Mesenchymal stem cell (in vitro differentiated cells and primary cell): Measurements from ENCODE around the gene HACE1.

ENCODE experiments used
- DNase-seq: peaks from one replicate; pipeline ENCODE4 v3.0.0-alpha.2; 2013
- H2AFZ ChIP-seq: one replicate; pipeline ENCODE4 v1.6.1; 2013; ENCODE audit warnings: low read depth, mild to moderate bottlenecking, control low read depth, inconsistent platforms, low read length, moderate library complexity
- H2AK5ac ChIP-seq: 2 replicates; pipeline ENCODE4 v1.6.1; 2013; ENCODE audit warnings: low read length, moderate library complexity, mild to moderate bottlenecking, inconsistent platforms; ENCODE audit not compliant: severe bottlenecking
- H2BK120ac ChIP-seq: one replicate; pipeline ENCODE4 v1.6.1; 2013; ENCODE audit warnings: low read depth, mild to moderate bottlenecking, inconsistent platforms, low read length, moderate library complexity
- H2BK12ac ChIP-seq, 2 experiments: one replicate each; pipeline ENCODE4 v1.6.1; 2013; ENCODE audit warnings: inconsistent platforms in 2 of 2, low read length in 2 of 2, mild to moderate bottlenecking in 2 of 2, moderate library complexity in 2 of 2, control low read depth in 1 of 2
- H2BK15ac ChIP-seq: one replicate; pipeline ENCODE4 v1.6.1; 2013; ENCODE audit warnings: mild to moderate bottlenecking, low read depth, inconsistent platforms; ENCODE audit not compliant: poor library complexity, severe bottlenecking
- H2BK5ac ChIP-seq: 2 replicates; pipeline ENCODE4 v1.6.1; 2013; ENCODE audit warnings: low read depth, mild to moderate bottlenecking, low read length, control low read depth, inconsistent platforms; ENCODE audit not compliant: poor library complexity, severe bottlenecking
- H3K14ac ChIP-seq, 2 experiments: one replicate each; pipeline ENCODE4 v1.6.1; 2013; ENCODE audit warnings: inconsistent platforms in 2 of 2, low read length in 2 of 2, control low read depth in 1 of 2, mild to moderate bottlenecking in 1 of 2, moderate library complexity in 1 of 2
- H3K18ac ChIP-seq, 2 experiments: one replicate each; pipeline ENCODE4 v1.6.1; 2013; ENCODE audit warnings: inconsistent platforms in 2 of 2, low read length in 2 of 2, control low read depth in 1 of 2, low read depth in 1 of 2, mild to moderate bottlenecking in 1 of 2
- H3K23ac ChIP-seq, 2 experiments: one replicate each; pipeline ENCODE4 v1.6.1; 2013; ENCODE audit warnings: inconsistent platforms in 2 of 2, low read length in 2 of 2, mild to moderate bottlenecking in 2 of 2, moderate library complexity in 2 of 2, control low read depth in 1 of 2
- H3K27ac ChIP-seq: 2 replicates; pipeline ENCODE4 v1.5.1; 2013; ENCODE audit warnings: mild to moderate bottlenecking, moderate library complexity, low read length, control low read depth, inconsistent platforms; ENCODE audit not compliant: poor library complexity, severe bottlenecking
- H3K27me3 ChIP-seq, 2 experiments: 2 replicates each; pipeline versions ENCODE4 v1.6.1 to v1.7.0; 2013; ENCODE audit warnings: low read length in 2 of 2, mild to moderate bottlenecking in 2 of 2, moderate library complexity in 2 of 2, control low read depth in 1 of 2, inconsistent platforms in 1 of 2; ENCODE audit not compliant: control insufficient read depth in 1 of 2, insufficient read depth in 1 of 2
- H3K36me3 ChIP-seq, 2 experiments: 2 replicates each; pipeline versions ENCODE4 v1.6.1 to v1.7.0; 2013; ENCODE audit warnings: low read length in 2 of 2, control low read depth in 1 of 2, inconsistent platforms in 1 of 2, low read depth in 1 of 2, mild to moderate bottlenecking in 1 of 2; ENCODE audit not compliant: insufficient read depth in 2 of 2, control insufficient read depth in 1 of 2
- H3K4ac ChIP-seq, 2 experiments: one replicate each; pipeline ENCODE4 v1.6.1; 2013; ENCODE audit warnings: inconsistent platforms in 2 of 2, low read length in 2 of 2, mild to moderate bottlenecking in 2 of 2, moderate library complexity in 2 of 2, control low read depth in 1 of 2, low read depth in 1 of 2
- H3K4me1 ChIP-seq: 2 replicates; pipeline ENCODE4 v1.6.1; 2013; ENCODE audit warnings: low read depth, low read length, control low read depth; ENCODE audit not compliant: control insufficient read depth, insufficient read depth
- H3K4me2 ChIP-seq: 2 replicates; pipeline ENCODE4 v1.6.1; 2013; ENCODE audit warnings: low read length, mild to moderate bottlenecking, inconsistent platforms; ENCODE audit not compliant: poor library complexity, severe bottlenecking
- H3K4me3 ChIP-seq, 2 experiments: 2 replicates each; pipeline versions ENCODE4 v1.5.1 to v1.7.0; 2013; ENCODE audit warnings: low read length in 2 of 2, mild to moderate bottlenecking in 2 of 2, control low read depth in 1 of 2, low read depth in 1 of 2; ENCODE audit not compliant: insufficient read depth in 1 of 2
- H3K79me1 ChIP-seq: replicated peaks from 2 replicates; pipeline ENCODE4 v1.6.1; 2013; ENCODE audit warnings: mild to moderate bottlenecking, control low read depth, low read length, inconsistent platforms; ENCODE audit not compliant: poor library complexity, severe bottlenecking
- H3K9ac ChIP-seq: 2 replicates; pipeline ENCODE4 v1.7.0; 2013; ENCODE audit warnings: mild to moderate bottlenecking, low read length, moderate library complexity
- H3K9me3 ChIP-seq: 2 replicates; pipeline ENCODE4 v1.7.0; 2013; ENCODE audit warnings: mild to moderate bottlenecking, low read length; ENCODE audit not compliant: control insufficient read depth
- H4K8ac ChIP-seq: one replicate; pipeline ENCODE4 v1.6.1; 2013; ENCODE audit warnings: inconsistent platforms, mild to moderate bottlenecking, low read length, moderate library complexity
- H4K91ac ChIP-seq: one replicate; pipeline ENCODE4 v1.6.1; 2013; ENCODE audit warnings: mild to moderate bottlenecking, low read length, inconsistent platforms
- WGBS: methylation state at CpG from one replicate; pipeline ENCODE4 v1.1.7; 2013; ENCODE audit warnings: mixed read lengths; 5-methylcytosine and 5-hydroxymethylcytosine counted together

Gene HACE1

DNA sequence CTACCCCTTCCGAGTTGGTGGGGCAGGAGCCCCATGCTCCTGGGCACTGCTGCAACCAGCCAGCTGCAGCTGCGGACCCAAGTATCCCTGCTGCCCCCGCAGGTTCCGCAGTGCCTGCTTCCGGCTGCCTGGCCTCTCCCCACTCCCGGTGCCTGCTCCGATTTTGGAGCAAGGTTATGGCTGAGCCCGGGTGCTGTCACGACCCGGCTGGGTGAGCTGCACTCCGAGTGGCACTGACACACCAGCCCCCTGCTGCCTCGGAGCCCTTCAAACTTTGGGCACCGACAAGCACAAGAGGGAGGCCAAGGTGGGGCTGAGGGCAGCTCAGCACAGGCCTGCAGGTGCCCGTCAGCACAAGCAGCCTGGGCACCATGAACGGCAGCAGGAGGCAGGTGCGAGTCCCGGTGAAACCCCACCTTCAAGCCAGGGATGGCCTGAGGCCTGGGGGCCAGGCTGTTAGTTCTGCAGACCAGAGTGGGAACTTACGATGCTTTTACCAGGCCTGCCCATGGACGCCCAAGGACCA, 25.9 kb upstream of the HACE1 start:
- Histone ChIP-seq H4K91ac (peak overlapping the region; percentile 72), H3K4me2 (no peak overlapping the region), H3K4ac (no peak overlapping the region), H2AK5ac (no peak overlapping the region), H3K27me3 (no peaks in the 10 kb centered on the region), H3K14ac (no peak overlapping the region), H3K4me3 (no peak overlapping the region), H2BK15ac (no peak overlapping the region), H3K4me1 (no peaks in the 10 kb centered on the region), H3K27ac (no peak overlapping the region), H2BK120ac (no peak overlapping the region), H3K23ac (no peak overlapping the region), H3K9ac (no peak overlapping the region), H2AFZ (no peak overlapping the region), H3K79me1 (no peaks in the 10 kb centered on the region), H3K18ac (no peak overlapping the region), H3K36me3 (no peaks in the 10 kb centered on the region), H4K8ac (no peak overlapping the region), H2BK12ac (no peak overlapping the region), H2BK5ac (no peak overlapping the region), H3K9me3 (peaks cover 9% of the 10 kb centered on the region)
- WGBS: 90% methylated on average over 19 of the region's 19 CpGs
- no peak for DNase-seq

DNA sequence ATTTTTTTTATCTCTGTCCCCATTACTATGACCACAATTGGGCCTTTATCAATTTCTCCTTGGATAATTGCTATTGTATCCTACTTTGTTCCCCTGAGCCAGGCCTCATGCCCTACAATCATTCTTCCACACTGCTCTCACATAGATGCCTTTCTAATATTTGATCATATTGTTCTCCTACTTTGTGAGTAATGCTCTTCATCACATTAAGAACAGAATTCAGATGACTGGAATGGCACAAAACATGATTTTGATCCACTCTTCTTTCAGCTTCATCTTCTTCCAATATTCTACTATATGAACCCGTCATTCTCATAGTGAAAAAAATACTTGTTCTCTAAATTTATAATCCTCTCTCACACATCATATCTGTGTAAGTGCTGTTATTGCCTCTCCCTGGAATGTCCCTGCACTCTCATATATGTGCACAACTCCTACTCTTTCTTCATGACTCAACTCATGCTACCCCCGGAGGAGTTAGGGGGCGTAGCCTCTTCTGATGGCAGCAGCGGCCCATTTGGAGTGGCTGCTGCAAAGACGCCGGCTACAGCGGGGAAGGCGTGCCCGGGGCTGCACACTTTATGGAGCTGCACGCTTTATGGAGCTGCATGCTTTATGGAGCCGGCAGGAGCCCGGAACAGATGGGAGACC, 25.3 kb upstream of the HACE1 start:
- 80% methylated on average over 12 of the region's 12 CpGs for WGBS
- no peaks in the 10 kb centered on the region for H3K79me1 ChIP-seq
- H3K4me2 ChIP-seq: no peak overlapping the region
- no peak overlapping the region for H2BK15ac ChIP-seq
- H3K36me3 ChIP-seq: no peaks in the 10 kb centered on the region
- no peak overlapping the region for H3K18ac ChIP-seq
- H4K91ac ChIP-seq: no peak overlapping the region
- H4K8ac ChIP-seq: no peak overlapping the region
- H3K27ac ChIP-seq: no peak overlapping the region
- no peak overlapping the region for H3K23ac ChIP-seq
- DNase-seq: no peak
- no peak overlapping the region for H3K4me3 ChIP-seq
- H2BK120ac ChIP-seq: no peak overlapping the region
- no peak overlapping the region for H2BK5ac ChIP-seq
- peaks cover 9% of the 10 kb centered on the region for H3K9me3 ChIP-seq
- H3K4ac ChIP-seq: no peak overlapping the region
- H3K27me3 ChIP-seq: no peaks in the 10 kb centered on the region
- H3K9ac ChIP-seq: no peak overlapping the region
- H2AK5ac ChIP-seq: no peak overlapping the region
- no peak overlapping the region for H2BK12ac ChIP-seq
- no peaks in the 10 kb centered on the region for H3K4me1 ChIP-seq
- H2AFZ ChIP-seq: no peak overlapping the region
- no peak overlapping the region for H3K14ac ChIP-seq

DNA sequence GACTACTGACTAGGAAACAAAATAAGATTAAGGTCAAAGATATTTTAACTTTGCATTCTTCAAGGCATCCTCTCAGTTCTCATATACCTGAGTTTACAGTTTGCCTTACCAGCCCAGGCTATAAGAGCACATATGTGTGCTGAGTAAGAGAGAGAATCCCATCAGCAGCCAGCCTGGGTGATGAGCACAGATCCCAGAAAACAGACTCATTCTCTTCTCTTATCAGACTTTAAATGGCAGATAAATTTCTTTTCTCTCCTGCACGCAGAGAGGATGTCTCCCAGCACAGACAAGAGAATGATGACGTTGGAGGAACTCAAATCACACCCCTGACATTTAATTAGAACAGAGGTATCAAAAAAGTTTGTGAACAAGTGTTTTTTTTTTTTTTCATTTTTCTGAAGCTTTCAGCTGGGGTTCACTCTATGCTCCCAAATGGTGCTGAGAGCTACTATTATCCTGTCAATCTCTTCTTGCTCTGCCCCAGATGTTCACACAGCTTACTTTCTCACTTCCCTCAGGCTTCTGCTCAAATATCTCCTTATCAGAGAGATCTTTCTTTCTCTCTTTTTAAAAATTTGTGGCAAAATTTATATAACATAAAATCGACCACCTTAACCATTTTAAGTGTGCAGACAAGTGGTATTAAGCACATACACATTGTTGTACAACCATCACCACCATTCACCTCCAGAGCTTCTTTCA, 22.4 kb upstream of the HACE1 start:
- no peak overlapping the region for H3K4ac ChIP-seq
- H3K27me3 ChIP-seq: peaks cover 0 to 4% of the 10 kb centered on the region in 2 experiments
- H3K14ac ChIP-seq: no peak overlapping the region
- H3K36me3 ChIP-seq: no peaks in the 10 kb centered on the region
- 41% methylated on average over 1 of the region's 3 CpGs for WGBS
- H3K4me1 ChIP-seq: no peaks in the 10 kb centered on the region
- no peak overlapping the region for H2BK120ac ChIP-seq
- no peak overlapping the region for H3K9ac ChIP-seq
- no peak overlapping the region for H2BK12ac ChIP-seq
- no peak overlapping the region for H3K18ac ChIP-seq
- H3K79me1 ChIP-seq: no peaks in the 10 kb centered on the region
- H2AK5ac ChIP-seq: no peak overlapping the region
- no peak overlapping the region for H2AFZ ChIP-seq
- H4K91ac ChIP-seq: no peak overlapping the region
- no peak overlapping the region for H3K4me2 ChIP-seq
- H4K8ac ChIP-seq: no peak overlapping the region
- no peak overlapping the region for H2BK5ac ChIP-seq
- H2BK15ac ChIP-seq: no peak overlapping the region
- H3K4me3 ChIP-seq: no peak overlapping the region
- no peak overlapping the region for H3K23ac ChIP-seq
- no peak for DNase-seq
- no peaks in the 10 kb centered on the region for H3K9me3 ChIP-seq
- H3K27ac ChIP-seq: no peak overlapping the region

- no peak overlapping the region for H3K4me3 ChIP-seq
- H2BK12ac ChIP-seq: no peak overlapping the region
- H3K27me3 ChIP-seq: no peaks in the 10 kb centered on the region
- H3K4ac ChIP-seq: no peak overlapping the region
- H3K79me1 ChIP-seq: peaks cover 6% of the 10 kb centered on the region
- no peaks in the 10 kb centered on the region for H3K9me3 ChIP-seq
- H3K27ac ChIP-seq: no peak overlapping the region
- H4K91ac ChIP-seq: no peak overlapping the region
- no peaks in the 10 kb centered on the region for H3K36me3 ChIP-seq
- DNase-seq: peak; percentile 73
- H3K9ac ChIP-seq: no peak overlapping the region
- H3K18ac ChIP-seq: no peak overlapping the region
- H3K14ac ChIP-seq: no peak overlapping the region
- WGBS: 43% methylated on average over 3 of the region's 3 CpGs
- H2AK5ac ChIP-seq: no peak overlapping the region
- H4K8ac ChIP-seq: no peak overlapping the region
- no peak overlapping the region for H2AFZ ChIP-seq
- no peak overlapping the region for H3K4me2 ChIP-seq
- no peaks in the 10 kb centered on the region for H3K4me1 ChIP-seq
- H2BK120ac ChIP-seq: no peak overlapping the region
- H2BK5ac ChIP-seq: no peak overlapping the region
- H2BK15ac ChIP-seq: no peak overlapping the region
- no peak overlapping the region for H3K23ac ChIP-seq
Measured at GRCh38 chr6:104862456-104862855, 2.7 kb upstream of the HACE1 start.
